HEK293T (cell line): ENCODE measurements around the gene PHC2.

ENCODE experiments used
- CTCF ChIA-PET: fragments of 350-600 bp; formaldehyde crosslinking; extraction: SDS; loops from one replicate; lab custom pipeline; 2021; ENCODE audit warnings: antibody characterized with exemption, inconsistent platforms; lab: Yijun Ruan, JAX
- POLR2A ChIA-PET: fragments of 350-600 bp; formaldehyde crosslinking; extraction: SDS; loops from one replicate; lab custom pipeline; 2020; ENCODE audit warnings: antibody characterized with exemption, inconsistent platforms; lab: Yijun Ruan, JAX
- DNase-seq: peaks from one replicate; pipeline ENCODE4 v3.0.0; 2012; ENCODE audit warnings: mixed read lengths; ENCODE audit errors: extremely low spot score
- ARNT ChIP-seq: fragments of 450-650 bp; IDR thresholded peaks from 2 replicates; pipeline ENCODE4 v1.6.1; 2017; ENCODE audit warnings: mild to moderate bottlenecking
- BHLHE40 ChIP-seq: fragments of 450-650 bp; IDR thresholded peaks from 2 replicates; pipeline ENCODE4 v1.6.1; 2016; ENCODE audit warnings: mild to moderate bottlenecking, moderate library complexity, borderline replicate concordance
- CTBP1 ChIP-seq: fragments of 450-650 bp; IDR thresholded peaks from 2 replicates; pipeline ENCODE4 v1.6.1; 2016; ENCODE audit warnings: borderline replicate concordance
- ELF4 ChIP-seq: fragments of 450-650 bp; IDR thresholded peaks from 2 replicates; pipeline ENCODE4 v1.6.1; 2017; ENCODE audit warnings: antibody characterized with exemption
- FOXA1 ChIP-seq: fragments of 450-650 bp; IDR thresholded peaks from 2 replicates; pipeline ENCODE4 v1.6.1; 2016; ENCODE audit warnings: mild to moderate bottlenecking
- FOXK2 ChIP-seq: fragments of 450-650 bp; IDR thresholded peaks from 2 replicates; pipeline ENCODE4 v1.6.1; 2016; ENCODE audit warnings: mild to moderate bottlenecking
- FOXM1 ChIP-seq: fragments of 450-650 bp; IDR thresholded peaks from 2 replicates; pipeline ENCODE4 v1.6.1; 2017; ENCODE audit warnings: mild to moderate bottlenecking, borderline replicate concordance
- HDGF ChIP-seq: fragments of 450-650 bp; IDR thresholded peaks from 2 replicates; pipeline ENCODE4 v1.6.1; 2017; ENCODE audit warnings: antibody characterized with exemption, borderline replicate concordance
- L3MBTL2 ChIP-seq: fragments of 450-650 bp; conservative IDR thresholded peaks from 2 replicates; pipeline ENCODE4 v1.6.1; 2016; ENCODE audit warnings: mild to moderate bottlenecking
- LEF1 ChIP-seq: fragments of 450-650 bp; IDR thresholded peaks from 2 replicates; pipeline ENCODE4 v1.6.1; 2017; ENCODE audit warnings: mild to moderate bottlenecking, borderline replicate concordance
- NFRKB ChIP-seq: fragments of 450-650 bp; IDR thresholded peaks from 2 replicates; pipeline ENCODE4 v1.6.1; 2016; ENCODE audit warnings: mild to moderate bottlenecking, moderate library complexity
- PKNOX1 ChIP-seq: fragments of 450-650 bp; IDR thresholded peaks from 2 replicates; pipeline ENCODE4 v1.6.1; 2016
- SP1 ChIP-seq: fragments of 450-650 bp; IDR thresholded peaks from 2 replicates; pipeline ENCODE4 v1.6.1; 2017
- SUZ12 ChIP-seq: fragments of 450-650 bp; IDR thresholded peaks from 2 replicates; pipeline ENCODE4 v1.6.1; 2016; ENCODE audit warnings: mild to moderate bottlenecking
- TARDBP ChIP-seq: fragments of 450-650 bp; IDR thresholded peaks from 2 replicates; pipeline ENCODE4 v1.6.1; 2016
- ZNF384 ChIP-seq: fragments of 450-650 bp; IDR thresholded peaks from 2 replicates; pipeline ENCODE4 v1.6.1; 2016

Gene PHC2

GRCh38 chr1:33428661-33429060 is 2.2 kb downstream of the PHC2 start:
- POLR2A ChIA-PET: no interaction called here
- DNase-seq: no peak
- CTCF ChIA-PET: no interaction called here
- TF ChIP-seq CTBP1 (no peak), FOXA1 (no peak), BHLHE40 (no peak), PKNOX1 (no peak), NFRKB (no peak), FOXM1 (no peak), HDGF (no peak), ELF4 (no peak), ARNT (no peak), ZNF384 (no peak), TARDBP (no peak), SUZ12 (no peak)

- CTCF ChIA-PET: no interaction called here
- no peak for TF ChIP-seq LEF1
- no peak for TF ChIP-seq HDGF
- no peak for TF ChIP-seq SP1
- TF ChIP-seq PKNOX1: no peak
- TF ChIP-seq TARDBP: no peak
- no peak for TF ChIP-seq L3MBTL2
- TF ChIP-seq SUZ12: no peak
- no peak for TF ChIP-seq ELF4
- TF ChIP-seq FOXK2: no peak
- TF ChIP-seq BHLHE40: no peak
- no peak for TF ChIP-seq ZNF384
- TF ChIP-seq ARNT: no peak
- no peak for TF ChIP-seq CTBP1
- no peak for TF ChIP-seq FOXM1
- TF ChIP-seq NFRKB: no peak
- no peak for TF ChIP-seq FOXA1
These were observed 4.0 kb downstream of the PHC2 start for GRCh38 chr1:33426916-33427315.

GRCh38 chr1:33425900-33426299 is 5.0 kb downstream of the PHC2 start:
- TF ChIP-seq ZNF384 (no peak), FOXK2 (no peak), HDGF (no peak), FOXM1 (no peak), SUZ12 (no peak), PKNOX1 (no peak), SP1 (no peak), BHLHE40 (no peak), ARNT (no peak), L3MBTL2 (no peak), TARDBP (no peak), NFRKB (no peak), LEF1 (no peak), ELF4 (no peak), FOXA1 (no peak)
- POLR2A ChIA-PET: no interaction called here
- CTCF ChIA-PET: no interaction called here
- DNase-seq: no peak

More at GRCh38 chr1:33426916-33427315, 4.0 kb downstream of the PHC2 start:
- POLR2A ChIA-PET: no interaction called here
- DNase-seq: no peak

- no peak for DNase-seq
- ChIA-PET POLR2A (no interaction called here), CTCF (no interaction called here)
- TF ChIP-seq SP1 (no peak), FOXM1 (no peak), NFRKB (no peak), ARNT (no peak), LEF1 (no peak), SUZ12 (no peak), FOXK2 (no peak)
These were observed 6.3 kb downstream of the PHC2 start for GRCh38 chr1:33424610-33425009.

- DNase-seq: no peak
- TF ChIP-seq FOXA1 (no peak), CTBP1 (no peak), SUZ12 (no peak), ELF4 (no peak), HDGF (no peak)
- CTCF ChIA-PET: no interaction called here
- POLR2A ChIA-PET: no interaction called here
These were observed 6.7 kb downstream of the PHC2 start for GRCh38 chr1:33424205-33424604.

GRCh38 chr1:33420870-33421775 is 9.8 kb downstream of the PHC2 start:
- TF ChIP-seq NFRKB: no peak
- no peak for TF ChIP-seq BHLHE40
- no peak for TF ChIP-seq ELF4
- no peak for TF ChIP-seq L3MBTL2
- TF ChIP-seq FOXM1: no peak
- no peak for TF ChIP-seq HDGF
- TF ChIP-seq FOXA1: no peak
- no peak for TF ChIP-seq FOXK2
- no peak for TF ChIP-seq TARDBP
- DNase-seq: no peak
- ChIA-PET POLR2A (interaction anchor here (1.0 kb wide), 1 partner anchor 52 kb away, joined by 4 read pairs; the partner anchor contains the start of gene ZSCAN20), CTCF (no interaction called here)
